Measurements from ENCODE around the gene YY1. TPM values are rescaled to one million over a fixed set of nuclear protein-coding genes. Genes with fewer than 3 reads are reported as not detected.
"Not testable (repeated sequence)": the region's sequence is repeated elsewhere in the genome, so short reads cannot be mapped to it uniquely, and the experiment has no call there.

The YY1 gene
- polyA plus RNA-seq, 1 donor: 72.2 TPM

DNA sequence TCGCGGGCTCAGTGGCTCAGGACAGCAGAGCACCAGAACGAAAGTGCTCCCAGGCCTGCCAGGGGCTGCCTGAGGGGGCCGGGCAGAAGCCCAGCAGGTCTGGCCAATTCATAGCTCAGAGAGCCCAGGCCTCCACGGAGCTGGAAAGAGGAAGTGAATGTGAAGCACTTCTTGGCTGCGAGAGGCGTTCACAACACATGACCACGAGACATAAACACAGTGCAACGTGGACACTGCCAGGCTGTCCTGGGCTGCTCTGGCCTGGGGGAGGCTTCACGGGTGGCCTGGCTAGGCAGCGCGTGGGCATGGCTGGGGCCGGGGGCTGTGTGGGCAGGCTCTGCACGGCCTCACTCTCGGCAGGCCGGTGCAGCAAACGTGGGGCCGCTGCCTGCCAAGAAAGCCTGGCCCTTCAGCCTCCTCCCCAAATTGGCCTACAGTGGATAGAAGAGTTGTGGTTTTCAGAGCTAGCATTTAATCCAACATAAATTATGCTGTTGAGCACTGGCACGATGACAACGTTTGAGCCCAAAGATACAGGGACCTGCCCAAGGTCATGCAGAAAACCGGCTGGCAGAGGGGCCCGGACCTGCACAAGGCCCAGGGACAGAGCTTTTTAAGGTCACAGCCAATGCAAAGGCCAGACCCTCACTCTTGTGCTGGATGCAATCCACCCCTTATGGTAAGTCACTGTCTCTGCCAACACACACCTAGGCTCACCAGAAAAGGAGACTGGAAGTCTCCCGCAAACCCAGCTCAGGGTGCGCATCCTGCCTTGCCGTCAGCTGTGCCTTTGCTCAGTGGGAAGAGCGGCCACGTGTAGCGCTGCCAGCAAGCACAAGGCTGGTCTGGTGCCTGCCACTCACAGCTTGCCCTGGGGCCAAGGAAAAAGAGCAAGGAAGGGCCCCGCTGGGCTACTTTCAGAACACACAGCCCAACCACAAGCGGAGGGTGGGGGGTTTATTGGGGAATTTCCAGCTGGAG, 58.7 kb downstream of the YY1 start:
- peak; percentile 84 for DNase-seq

DNA sequence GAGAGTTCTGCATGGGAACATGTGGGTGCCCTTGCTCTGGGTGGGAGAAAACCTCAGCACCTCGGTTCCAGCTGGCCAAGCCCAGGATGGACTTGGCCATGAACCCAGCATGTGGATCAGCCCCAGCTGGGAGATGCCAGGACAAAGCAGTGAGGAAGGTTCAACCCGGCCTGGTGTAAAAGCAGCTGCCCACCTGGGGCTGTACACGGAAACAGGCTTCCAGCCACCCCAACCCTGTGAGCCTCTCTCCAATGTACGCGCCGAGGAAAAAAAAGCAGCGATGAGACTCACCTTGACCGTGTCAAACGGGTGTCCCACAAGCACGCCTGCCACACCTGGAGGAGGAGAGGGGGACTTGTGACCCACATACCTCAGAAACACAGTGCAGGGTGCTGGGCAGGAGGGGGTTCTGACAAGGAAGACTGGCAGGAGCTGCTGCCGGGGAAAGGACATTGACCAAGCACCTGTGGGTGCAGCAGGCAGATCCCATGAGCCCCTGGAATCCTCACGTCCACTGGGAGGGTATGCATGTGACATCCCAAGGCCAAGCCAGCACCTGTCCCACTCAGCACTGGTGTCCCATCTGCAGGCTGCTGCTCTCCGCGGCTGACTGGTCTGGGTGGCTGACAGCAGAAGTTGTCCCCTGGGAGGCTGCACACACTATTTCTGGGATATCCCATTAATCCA, 59.8 kb downstream of the YY1 start:
- DNase-seq: no peak

DNA sequence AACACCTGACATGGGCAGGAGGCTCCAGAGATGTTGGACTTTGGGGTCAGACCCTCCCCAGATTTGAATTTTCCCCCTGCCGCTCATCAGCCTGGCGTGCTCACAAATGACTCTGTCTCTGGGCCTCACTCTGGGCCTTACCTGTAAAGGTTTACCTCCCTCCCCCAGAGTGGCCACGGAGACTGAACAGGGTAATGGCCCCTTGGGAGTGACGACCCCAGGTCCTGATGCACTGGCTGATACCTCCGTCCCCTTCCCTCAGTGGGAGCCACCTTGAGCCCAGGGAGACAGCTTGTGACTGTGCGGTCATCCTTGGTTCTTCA, 60.3 kb downstream of the YY1 start:
- no peak for DNase-seq

DNA sequence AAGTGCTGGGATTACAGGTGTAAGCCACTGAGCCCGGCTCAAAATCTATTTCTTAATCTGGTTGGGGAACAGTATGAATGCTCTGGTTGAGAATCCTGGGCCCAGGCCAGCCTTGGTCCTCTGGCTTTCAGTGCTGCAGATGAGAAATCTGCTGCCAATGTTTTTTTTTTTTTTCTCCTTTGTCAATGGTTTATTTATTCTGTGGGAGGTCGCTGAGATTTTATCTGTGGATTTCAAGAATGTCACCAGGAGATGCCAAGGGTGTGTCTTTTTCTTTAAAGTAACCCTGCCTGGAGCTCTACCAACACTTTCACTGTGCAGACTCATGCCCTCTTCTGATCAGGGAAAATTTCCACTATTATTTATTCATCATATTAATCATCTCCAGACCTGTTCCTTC, 63.7 kb downstream of the YY1 start:
- no peak for DNase-seq

DNA sequence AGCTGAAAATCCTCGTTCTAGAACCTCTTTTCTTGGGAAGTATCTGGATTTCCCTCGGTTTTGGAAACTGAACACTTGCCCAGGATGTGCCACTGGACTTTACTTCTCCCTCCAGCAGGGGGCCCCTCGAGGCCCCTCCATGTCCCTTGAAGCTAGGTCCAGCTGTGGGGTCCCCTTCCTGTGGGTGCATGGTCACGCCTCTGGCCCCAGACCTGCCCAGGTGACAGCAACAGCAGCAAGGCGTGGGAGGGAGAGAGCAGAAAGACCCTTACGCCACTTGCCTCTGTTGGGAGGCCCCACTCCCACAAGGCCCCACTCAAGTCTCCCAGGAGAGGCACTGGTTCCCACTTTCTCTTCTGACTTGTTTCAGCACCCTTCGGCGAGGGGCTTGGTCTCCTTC, 64.2 kb downstream of the YY1 start:
- DNase-seq: no peak

DNA sequence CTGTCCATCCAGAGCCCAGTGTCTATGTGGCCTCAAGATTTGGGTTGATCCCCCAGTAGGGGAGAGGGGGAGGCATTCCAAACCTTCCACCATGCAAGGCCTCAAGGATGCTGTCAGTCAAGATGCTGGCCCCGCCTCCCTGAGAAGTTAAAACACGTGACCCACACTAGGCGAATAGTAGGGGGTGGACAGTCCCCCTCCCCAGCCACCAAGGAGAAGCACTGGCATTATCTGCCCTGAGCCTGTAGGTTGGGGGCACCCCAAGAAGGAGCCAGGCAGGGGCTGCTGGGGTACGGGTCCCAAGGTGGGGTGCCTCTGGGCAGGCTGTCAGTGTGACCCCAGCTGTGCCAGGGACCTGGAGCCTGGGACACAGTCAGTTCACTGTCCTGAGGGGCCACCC, 65.0 kb downstream of the YY1 start:
- no peak for DNase-seq

DNA sequence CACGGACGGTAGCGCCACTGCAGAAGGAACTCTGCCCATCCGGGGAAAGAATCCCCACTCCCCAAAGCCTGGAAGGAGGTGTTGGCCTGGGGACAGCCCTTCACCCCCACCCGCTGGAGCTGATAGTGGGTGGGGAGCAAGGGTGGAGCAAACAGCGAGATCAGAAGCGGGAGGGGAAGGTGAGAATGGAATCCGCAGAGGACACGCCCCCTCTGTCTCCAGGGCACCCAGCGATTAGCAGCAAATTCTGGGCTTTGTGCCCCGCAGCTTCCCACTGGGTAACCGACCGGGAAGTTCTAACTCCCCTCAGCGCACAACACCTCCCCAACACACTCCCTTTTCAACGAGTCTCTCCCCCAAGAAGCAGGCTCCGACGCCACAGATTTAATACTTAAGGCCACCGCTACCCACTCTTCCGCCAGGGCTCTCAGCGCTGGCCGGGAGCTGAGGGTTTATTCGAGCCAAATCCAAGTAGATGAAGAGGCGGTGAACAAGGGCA, 65.9 kb downstream of the YY1 start:
- DNase-seq: no peak

DNA sequence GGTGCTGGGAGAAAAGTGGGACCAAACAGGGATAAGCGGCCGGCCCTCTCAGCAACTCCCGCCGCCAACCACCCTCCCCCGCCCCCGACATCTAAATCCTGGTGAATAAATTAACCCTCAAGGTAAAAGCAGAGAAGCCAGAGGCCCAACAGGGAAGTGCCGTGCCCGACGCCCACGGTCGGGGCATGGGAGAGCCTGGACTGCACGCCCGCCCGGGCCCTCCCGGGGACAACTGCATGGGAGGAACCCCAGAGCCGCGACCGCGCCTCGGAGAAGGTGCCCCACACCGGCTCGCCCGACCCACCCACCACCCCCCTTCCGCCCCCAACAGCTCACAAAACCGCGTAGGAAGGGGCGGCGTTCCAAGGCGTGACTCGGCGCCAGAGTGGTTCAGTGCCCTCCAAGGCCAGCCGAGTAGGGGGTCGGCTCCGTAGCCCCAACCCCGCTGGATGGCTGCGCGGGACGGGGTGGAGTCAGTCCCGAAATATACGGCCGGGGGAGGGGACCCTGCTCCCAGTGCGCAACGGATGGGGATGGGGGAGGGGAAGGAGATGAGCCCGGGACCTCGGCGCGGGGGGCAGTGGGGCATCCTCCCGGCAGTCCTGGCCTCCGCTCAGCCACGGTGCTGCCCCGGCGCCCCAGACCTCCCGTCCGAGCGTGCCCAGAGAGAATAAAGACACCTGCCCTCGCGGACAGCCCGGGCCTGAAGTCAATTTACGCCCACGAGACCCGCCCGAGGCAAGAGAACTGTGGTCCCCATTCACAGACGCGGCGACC, 66.6 kb downstream of the YY1 start:
- no peak for DNase-seq

DNA sequence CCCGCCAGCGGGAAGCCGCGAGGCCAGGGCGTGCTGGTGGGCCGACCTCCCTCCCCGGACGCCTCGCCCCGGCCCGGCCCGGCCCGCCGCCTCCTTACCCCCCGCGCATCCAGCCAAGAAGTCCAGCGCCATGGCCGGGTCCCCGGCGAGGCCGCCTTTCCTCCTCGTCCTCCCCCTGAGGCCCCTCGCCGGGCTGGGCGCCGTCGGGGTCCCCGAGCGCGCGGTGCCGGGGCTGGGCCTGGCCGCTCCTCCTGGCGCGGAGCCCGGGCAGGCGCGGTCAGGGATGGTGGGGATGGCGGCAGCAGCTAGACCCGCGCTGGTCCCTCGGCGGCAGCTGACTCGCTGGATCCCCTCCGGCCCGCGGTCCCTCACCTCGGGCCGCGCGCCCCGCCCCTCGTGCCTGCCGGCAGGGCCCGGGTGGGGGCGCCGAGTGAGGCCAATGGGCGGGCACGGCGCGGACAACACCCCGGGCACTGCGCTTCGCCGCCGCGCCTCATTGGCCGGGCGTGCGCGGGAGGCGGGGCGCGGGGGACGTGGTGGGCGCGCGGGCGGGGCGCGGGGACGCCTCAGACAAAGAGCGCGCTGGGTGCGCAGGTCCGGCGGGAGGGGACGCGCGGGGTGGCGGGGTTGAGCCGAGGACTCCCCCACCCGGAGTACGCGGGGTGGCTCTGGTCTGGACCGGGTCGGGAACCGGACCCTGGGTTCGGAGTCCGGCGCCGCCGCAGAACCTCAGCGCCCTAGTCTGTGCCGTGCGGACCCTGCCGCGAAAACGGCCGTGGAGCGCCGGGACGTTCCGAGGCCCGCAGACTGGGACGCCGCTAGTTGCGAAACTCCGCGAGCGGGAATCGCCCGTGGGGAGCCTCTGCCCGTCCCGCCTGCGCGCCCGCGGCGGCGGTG, 67.4 kb downstream of the YY1 start, which contains the start of gene SLC25A29:
SLC25A29 (minus strand) TSS at position 344 of the 897 bp plus-strand sequence; CDS start at position 132, 212 bp downstream.
- DNase-seq: peak; percentile 90

DNA sequence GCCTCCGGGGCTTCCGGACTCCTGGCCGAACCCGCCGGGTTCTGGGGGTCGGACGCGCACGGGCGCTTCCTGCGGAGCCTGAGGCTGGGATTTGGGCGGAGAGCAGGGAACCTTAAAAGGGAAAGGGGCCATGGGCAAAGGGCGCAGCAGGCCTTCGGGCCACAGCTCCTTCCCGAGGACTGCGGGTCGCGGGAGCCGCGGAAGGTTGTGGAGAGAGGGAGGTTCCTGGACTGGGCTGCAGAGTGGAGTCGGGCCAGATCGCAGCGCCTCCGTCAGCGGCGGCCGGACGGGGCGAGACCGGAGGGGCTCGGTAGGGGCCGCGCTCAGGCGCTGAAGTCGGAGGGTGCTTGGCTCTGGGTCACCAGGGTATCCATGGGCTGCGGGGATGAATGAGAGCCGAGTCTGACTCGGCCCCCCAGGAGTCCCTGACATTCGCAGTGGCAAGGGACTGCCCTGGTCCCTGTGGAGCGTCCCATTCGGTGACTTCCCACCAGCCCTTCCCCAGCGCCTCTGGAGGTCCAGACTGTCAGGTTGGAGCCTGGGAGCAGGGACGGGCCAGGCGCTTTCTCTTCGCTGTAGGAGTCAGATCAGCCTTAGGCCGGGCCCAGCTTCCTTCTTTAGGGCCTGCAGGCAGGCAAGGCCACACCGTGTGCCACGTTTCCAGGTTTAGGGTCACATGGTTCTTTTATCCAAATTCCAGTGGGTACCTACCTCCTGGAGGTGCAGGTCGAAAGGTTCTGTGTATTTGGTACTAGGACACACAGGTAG, 68.2 kb downstream of the YY1 start:
- no peak for DNase-seq

DNA sequence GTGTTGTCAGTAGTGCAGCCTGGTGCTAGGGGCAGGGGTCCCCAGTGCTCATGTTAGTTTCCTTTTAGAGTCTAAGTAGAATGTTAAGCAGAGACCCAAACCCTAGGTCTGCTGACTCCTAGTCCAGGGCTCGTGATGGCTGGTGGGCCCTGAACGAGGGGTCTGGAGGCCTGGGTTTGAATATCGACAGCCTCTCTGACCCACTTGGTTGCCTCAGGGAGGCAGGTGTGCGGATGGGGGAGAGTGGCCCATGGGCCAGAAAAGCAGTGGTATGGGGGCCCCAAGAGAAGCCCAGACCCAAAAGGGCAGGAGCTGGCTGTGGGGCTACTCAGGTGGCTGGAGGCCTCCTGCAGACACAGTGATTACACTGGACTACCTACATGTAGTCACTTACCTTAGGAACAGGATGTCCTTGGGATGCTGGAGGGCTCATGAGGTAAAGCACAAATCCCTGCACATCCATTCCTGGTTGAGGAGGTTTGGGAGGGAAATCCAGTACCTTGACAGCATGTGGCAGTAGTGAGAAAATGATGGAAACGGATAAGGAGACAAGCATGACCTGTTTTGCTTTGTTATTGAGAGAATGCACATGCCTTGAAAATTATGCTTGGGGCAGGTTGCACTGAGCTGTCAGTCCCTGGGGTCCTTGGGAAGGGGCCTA, 69.0 kb downstream of the YY1 start:
- no peak for DNase-seq

DNA sequence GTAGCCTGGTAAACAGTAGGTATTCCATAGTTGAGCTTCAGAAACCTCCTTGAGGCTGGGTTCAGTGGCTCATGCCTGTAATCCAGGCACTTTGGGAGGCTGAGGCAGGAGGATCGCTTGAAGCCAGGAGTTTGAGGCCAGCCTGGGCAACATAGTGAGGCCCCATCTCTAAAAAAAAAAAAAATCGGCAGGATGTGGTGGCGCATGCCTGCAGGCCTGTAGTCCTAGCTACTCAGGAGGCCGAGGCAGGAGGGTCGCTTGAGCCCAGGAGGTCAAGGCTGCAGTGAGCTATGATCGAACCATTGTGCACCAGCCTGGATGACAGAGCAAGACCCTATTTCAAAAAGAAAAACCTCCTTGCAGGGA, 69.5 kb downstream of the YY1 start:
- not testable (repeated sequence) for DNase-seq

DNA sequence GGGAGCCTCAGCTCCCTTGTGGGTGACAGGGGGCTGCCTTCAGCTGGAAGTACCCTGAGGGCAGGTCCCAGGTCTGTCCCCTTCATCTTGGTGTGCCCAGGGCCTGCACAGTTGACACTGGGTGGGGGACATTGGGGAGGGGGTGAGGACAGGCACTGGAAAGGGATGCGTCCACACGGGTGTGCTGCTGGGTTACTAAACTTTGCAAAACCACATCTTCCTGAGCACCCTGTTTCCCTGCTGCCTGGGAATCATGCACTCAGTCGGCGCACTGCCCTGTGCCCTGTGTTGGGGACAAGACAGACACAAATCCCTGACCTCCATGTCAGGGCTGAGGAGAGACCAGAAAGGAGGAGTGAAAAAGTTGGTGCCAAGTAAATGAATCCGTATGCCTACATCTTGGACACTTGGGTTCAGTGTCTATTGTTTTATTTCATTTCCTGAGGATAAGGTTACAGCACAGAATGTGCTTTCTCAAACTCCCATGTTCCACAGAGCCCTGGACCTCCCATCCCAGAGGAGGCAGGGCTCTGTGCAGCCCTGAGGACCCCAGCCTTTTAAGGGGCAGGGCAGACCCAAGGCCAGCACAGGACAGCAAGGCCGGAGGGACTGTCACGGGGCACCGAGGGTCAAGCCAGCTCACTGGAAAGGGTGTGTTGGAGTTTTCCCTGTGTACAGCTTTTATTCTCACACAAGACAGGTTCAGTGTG, 70.2 kb downstream of the YY1 start:
- no peak for DNase-seq

DNA sequence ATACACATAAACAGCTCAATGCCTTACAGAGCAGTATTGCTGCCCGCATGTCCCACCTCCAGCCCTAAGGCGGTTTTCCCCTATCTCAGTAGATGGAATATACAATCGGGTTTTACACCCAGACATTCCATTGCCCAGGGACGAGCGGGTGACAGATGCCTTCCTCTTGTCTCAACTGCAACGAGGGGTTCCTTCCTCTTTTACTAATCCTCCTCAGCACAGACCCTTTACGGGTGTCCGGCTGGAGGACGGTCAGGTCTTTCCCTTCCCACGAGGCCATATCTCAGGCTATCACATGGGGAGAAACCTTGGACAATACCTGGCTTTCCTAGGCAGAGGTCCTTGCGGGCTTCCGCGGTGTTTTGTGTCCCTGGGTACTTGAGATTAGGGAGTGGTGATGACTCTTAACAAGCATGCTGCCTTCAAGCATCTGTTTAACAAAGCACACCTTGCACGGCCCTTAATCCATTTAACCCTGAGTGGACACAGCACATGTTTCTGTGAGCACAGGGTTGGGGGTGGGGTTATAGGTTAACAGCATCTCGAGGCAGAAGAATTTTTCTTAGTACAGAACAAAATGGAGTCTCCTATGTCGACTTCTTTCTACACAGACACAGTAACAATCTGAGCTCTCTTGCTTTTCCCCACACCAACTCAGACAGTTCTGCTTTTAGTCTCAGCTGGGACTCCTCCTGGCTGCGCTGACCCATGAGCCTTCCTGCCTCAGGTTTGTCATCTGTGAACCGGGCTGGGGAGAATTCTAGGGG, 73.3 kb downstream of the YY1 start:
- not testable (repeated sequence) for DNase-seq

DNA sequence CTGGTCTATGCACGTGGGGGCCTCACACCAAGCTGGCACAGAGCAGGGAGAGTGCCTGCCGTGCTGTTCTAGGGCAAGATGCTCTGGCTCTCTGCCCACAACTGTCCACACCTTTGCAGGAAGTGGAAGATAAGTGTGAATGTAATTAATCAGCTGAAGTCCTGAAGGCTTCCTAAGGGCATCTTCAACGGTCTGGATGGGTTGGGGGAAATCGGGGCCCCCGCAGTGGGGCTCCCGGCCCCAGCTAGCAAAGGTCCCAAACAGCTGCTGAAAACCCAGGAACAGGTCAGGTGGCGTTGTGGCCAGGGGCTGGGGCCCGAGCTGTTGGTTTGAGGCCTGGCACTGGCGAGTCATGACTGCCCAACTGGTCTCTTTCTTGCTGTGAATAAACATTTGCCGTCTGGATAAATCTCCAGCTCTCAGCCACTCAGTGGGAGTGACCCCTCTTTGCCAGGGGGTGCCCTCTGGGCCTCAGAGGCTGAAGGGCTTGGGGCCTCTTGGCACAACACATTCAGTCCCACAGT, 74.0 kb downstream of the YY1 start:
- no peak for DNase-seq

DNA sequence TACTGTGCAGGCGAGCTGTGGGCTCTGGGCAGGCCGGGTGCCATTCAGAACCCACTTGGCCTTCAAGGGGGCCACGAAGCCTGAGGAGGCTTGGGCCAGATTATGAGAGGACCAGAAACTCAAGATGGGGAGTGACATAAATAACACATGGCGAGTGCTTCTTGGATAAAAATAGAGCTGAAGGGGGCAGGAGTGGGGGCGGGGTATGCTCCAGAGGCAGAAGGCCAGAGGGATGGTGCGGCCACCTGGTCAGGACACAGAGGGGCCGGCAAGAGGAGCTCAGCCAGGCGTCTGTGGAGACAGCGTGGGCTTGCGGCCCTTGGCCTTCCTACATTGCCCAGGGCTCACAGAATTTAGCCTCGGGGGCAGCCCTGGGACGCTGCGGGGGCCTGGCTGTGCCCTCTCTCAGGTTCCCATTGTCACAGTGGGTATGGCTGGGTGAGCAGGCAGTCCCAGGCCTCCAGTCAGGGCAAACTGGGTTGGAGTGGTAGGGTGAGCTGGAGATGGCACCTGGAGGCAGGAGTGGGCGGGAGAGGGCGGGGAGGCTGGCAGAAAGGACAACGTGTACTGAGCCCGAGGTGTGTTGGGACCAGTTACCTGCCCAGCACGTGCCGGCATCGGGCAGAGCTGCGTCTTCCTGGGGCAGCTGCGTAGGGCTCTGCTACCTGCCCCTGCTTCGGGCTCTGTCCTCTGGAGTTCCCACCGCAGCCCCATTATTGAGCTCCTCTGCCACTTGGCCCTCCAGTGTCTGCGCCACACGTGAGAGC, 74.7 kb downstream of the YY1 start:
- no peak for DNase-seq

DNA sequence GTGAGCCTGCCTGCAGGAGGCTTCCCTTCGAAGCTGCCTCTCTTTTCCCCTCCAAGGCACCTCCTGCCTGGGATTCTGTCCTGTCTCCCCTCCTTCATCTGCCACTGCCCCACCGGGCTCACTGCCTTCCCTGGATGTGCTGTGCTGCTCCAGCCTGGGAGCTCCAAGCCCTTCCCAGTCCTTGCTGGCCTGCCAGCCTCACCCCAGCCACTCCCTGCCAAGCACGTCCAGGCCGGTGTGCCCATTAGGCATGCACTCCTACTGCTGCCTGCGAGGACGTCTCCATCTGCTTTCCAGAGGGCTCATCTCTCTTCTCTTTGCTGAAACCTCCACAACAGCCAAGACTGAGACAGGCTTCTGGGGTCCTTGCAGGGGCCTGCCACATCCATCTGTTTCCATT, 75.8 kb downstream of the YY1 start:
- DNase-seq: no peak

DNA sequence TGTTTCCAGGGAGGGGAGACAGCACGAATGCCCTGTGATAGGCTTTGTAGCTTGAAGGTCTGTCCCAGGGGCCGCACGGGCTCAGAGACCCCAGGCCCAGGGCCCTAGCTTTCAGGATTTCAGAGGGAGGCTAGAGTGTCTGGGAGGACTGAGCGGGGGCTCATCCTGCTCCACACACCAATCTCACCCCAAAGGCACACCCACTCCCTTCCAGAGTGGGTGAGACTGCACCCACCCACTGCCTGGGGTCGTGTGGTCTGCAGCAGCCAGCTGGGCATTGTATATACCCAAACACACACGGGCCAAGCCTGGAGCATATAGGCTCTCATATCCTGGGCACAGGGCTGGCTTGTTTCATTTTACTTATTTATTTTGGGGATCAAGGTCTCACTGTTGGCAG, 78.4 kb downstream of the YY1 start:
- no peak for DNase-seq

All from hindlimb muscle (tissue), 1 donor.